ENCODE measurements around the gene IGFLR1.
"Not testable (repeated sequence)": the region's sequence is repeated elsewhere in the genome, so short reads cannot be mapped to it uniquely, and the experiment has no call there.

IGFLR1 gene

GRCh38 chr19:35777086-35777841 is 35.0 kb upstream of the IGFLR1 start:
- no peak for FAIRE-seq

GRCh38 chr19:35776102-35776788 is 34.0 kb upstream of the IGFLR1 start:
- FAIRE-seq: no peak

GRCh38 chr19:35775298-35776101 is 33.2 kb upstream of the IGFLR1 start, which contains the start of gene ARHGAP33:
TSS of gene ARHGAP33 (plus strand) at chr19:35775564. CDS start at chr19:35775659, 95 bp downstream.
- peak; percentile 83 for FAIRE-seq

DNA sequence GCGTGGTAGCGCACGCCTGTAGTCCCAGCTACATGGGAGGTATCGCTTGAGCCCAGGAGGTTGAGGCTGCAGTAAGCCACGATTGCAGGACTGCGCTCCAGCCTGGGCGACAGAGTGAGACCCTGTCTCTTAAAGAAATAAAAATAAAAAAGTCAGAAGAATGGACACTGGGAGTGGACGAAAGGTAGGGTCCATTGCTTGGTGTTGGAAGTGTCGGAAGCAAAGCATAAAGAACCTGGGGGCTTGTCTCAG is 32.7 kb upstream of the IGFLR1 start:
- no peak for FAIRE-seq

GRCh38 chr19:35774274-35775045 is 32.2 kb upstream of the IGFLR1 start:
- FAIRE-seq: no peak

- no peak for FAIRE-seq
Observed at GRCh38 chr19:35773020-35773806, 31.0 kb upstream of the IGFLR1 start.

GRCh38 chr19:35772362-35772761 is 30.1 kb upstream of the IGFLR1 start:
- FAIRE-seq: not testable (repeated sequence)

DNA sequence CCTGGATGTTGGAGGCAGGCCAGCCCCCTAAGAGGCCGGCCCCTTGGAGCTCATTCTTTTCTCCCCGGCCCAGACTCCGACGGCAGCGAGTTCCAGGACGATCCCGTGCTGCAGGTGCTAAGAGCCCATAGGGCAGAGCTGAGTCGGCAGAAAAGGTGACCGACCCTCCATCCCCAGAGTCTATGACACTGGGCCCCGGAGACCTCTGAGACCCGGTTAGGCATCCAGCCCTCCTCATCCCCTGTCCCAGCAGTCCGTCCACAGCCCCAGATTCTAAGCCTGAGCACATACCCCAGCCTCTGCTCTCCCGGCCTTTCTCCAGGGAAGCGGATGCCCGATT is 25.8 kb upstream of the IGFLR1 start:
- no peak for FAIRE-seq

GRCh38 chr19:35767288-35768081 is 25.2 kb upstream of the IGFLR1 start:
- no peak for FAIRE-seq

DNA sequence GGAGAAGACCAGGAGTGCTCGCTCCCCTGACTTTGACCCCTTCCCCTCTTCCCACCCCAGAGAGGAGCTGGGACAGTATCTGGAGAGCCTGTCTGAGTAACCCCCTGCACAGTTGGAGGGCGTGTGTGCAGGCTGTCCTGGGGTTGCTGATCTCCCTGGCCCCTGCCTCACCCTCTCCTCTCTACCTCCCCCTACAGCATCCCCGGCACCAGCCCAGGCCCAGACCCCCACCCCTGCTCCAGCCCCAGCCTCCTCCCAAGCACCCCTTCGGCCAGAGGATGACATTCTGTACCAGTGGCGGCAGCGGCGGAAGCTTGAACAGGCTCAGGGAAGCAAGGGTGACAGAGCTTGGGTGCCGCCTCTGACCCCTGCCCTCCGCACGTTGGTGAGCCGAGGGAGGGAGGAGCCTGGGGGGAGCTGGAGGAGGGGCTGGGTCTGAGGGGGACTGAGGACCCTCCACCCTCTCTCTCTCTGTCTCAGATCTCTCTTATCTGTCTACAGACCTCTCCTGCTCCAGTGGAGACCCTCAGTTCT is 24.4 kb upstream of the IGFLR1 start:
- FAIRE-seq: no peak

- FAIRE-seq: no peak
Observed at GRCh38 chr19:35764432-35765315, 22.4 kb upstream of the IGFLR1 start.

DNA sequence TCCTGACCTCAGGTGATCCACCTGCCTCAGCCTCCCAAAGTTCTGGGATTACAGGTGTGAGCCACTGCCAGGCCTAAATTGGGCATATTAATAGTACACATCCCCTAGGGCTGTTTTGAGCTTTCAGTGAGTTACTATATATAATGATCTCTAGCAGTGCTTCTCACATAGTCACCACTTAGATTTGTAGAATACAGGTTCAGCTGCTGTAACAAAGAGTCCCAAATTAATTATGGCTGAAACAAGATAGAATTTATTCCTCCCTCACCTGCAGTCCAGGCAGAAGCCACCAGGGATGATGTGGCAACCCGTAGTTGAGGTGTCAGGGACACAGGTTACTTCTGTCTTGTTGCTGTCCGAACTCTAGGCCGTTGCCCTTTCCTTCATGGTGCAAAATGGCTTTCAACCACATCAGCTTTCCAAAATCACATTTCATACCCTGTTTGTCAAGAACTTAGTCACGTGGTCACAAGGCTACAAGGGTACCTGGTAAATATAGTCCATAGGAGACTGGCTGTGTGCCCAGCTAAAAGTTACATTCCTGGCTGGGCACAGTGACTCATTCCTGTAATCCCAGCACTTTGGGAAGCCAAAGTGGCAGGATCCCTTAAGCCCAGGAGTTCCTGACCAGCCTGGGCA is 18.6 kb upstream of the IGFLR1 start:
- no peak for FAIRE-seq

DNA sequence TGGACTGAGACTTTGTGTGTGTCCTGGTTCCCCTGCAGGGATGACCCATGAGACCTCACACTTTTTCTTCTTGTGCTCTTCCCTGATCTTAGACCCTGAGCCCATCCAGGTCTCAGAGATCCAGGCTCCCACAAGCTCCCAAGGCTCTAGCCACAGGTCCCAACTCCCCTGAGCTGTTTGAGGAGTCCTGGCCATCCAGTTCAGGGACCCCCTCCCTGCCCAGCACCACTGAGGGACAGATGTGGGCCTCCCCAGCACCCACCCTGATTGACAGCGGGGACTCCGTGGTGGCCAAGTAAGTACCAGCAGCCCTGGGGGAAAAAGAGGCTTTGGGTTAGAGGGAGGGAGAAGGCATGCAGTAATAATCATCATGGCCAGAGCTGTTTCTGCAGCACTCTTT is 17.4 kb upstream of the IGFLR1 start:
- FAIRE-seq: no peak

DNA sequence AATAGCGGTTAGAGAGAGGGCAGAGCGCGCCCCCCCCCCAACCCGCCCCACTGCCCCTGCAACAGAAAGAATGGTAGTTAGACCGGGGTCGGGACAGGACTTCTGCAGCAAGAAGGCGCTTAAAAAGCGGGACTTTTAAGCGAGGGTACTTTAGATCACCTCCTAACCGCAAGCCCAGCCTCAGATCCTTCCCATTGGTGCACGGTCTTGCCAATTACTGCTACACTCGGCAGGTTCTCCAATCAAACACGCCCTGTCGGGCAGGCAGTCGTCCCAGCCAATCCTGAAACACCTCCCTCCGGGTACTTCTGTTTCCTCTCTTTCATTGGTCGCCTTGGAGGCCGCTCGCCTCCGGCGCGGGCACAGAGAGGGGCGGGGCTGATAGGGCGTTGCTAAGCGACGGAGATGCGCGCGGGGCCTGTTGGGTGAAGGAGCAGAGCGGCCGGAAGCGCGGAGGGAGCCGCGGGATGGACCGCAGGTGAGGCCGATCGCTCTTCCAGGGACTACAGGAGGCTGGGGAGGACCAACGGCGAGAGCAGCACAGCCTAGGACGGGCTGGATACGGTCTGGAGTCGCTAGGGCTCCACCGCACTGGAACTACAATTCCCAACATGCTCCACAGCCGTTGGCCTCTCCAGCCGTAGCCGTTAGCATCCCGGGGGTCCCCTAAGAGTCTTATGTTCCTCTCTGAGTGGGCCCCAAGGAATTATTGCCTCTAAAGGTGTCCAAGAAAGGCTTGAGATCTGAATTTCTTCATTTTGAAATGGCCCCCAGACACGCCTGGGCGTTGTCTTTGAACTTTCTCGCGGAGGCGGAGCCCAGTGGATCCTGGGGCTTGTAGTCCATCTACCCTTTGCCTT is 15.7 kb upstream of the IGFLR1 start, which contains the start of gene PROSER3:
Gene PROSER3, plus strand, starts transcription at position 428 of the 860 bp plus-strand sequence. Its CDS starts 40 bp downstream, at position 468.
- FAIRE-seq: peak; percentile 99

DNA sequence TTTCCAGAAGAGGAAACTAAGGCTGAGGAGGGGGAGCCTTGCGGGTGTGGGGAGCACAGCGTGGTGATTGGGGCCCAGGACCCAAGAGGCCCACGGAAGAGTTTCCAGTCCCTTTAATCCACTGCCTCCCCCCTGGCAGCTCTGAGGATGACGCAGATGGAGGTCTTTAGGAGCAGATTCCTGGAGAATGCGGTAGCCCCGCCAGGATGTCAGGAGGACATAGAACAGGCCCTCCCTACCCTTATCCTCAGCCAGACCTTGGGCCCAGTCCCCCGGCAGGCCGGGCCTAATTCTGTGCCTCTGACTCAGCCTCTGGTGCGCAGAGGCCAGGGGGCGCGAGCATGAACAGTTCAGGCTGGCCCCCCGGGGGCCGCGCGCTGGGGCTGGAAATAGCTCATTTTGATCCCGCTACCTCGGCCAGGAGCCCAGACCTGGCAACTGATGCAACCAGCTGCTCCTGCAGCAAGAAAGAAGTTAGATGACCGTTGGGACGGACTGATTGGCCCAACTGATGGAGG is 15.0 kb upstream of the IGFLR1 start:
- no peak for FAIRE-seq

DNA sequence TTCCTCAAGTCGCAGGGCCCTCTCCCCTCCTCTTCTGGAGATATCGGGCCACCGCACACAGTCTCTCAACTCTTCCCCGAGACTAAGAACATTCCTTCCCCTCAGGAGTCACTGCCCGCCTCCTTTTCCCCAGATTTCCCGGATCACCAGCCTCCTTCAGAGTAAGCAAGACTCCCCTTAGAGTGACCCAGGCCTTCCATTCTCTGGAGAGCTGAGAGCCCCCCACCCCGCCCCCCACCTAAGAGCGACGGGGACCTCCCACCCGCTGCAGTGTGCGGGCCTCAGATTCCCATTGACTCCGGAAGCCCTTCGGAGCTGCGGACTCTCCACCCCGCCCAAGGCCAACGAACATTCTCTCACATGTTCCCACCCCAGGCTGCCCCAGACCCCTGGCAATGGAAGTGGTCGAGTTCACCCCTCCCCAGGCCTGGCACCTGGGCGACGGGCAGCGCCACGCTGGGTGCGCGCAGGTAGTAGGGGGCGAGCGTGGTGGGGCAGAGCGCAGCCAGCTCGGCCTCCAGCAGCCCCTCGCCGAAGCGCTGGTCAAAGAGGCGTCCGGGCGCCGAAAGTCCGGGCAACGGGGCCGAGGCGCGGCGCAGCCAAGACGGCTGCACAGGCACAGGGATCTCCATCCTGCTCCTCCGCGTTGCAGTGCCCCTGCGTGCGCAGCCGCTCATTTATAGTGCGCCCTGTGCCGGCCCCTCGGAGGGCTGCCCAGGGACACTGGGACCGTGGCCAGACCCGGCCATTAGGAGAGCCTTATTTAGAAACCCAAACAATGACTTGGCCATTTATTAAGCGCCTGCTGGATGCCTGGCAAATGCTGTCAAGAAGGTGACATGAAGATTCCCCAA is 14.4 kb upstream of the IGFLR1 start, which contains the start of gene HSPB6:
Gene HSPB6, minus strand, starts transcription at position 653 of the 854 bp plus-strand sequence. Its CDS starts 21 bp downstream, at position 632.
- FAIRE-seq: no peak

Data from endometrium (tissue), 2 donors.